Renal cortex interstitium (tissue), 11 donors: ENCODE measurements around the gene LMO7. TPM values are rescaled to one million over a fixed set of nuclear protein-coding genes. Genes with fewer than 3 reads are reported as not detected.

Experiments used
- DNase-seq, 11 donors: peaks; one replicate each; pipeline ENCODE4 v3.0.0-alpha.2; 2013; ENCODE audit warnings: low read depth in 9 of 11, low spot score in 4 of 11; ENCODE audit errors: extremely low read depth in 1 of 11
- polyA plus RNA-seq, 3 donors: library from polyadenylated mRNA; unstranded; fragments of 120-200 nt; gene quantifications; one replicate each; pipeline ENCODE4 v1.2.1, GENCODE V29; 2013; ENCODE audit not compliant: insufficient read length in 3 of 3

The LMO7 gene
- polyA plus RNA-seq, 3 donors: 75.1 to 110 (median 90.1) TPM

GRCh38 chr13:75889427-75889826, 253.3 kb downstream of the LMO7 start:
- no peak for DNase-seq

DNA sequence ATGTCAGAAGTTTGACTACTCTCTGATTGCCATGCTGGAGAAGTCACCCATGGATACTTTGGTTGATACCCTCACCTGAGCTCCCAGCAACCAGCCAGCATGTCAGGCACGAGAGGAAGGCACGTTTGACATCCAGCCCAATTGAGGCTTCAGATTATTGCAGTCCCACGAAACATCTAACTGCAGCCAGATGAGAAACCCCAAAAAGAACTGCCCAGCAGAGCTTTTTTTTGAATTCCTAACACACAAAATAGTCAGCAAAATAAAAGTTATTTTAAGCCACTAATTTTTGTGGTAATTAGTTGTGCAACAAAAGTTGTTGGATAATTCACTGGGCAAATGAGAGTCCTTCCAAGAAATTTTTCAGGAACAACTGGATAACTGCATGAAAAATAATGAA, 259.0 kb downstream of the LMO7 start:
- DNase-seq: no peak

DNA sequence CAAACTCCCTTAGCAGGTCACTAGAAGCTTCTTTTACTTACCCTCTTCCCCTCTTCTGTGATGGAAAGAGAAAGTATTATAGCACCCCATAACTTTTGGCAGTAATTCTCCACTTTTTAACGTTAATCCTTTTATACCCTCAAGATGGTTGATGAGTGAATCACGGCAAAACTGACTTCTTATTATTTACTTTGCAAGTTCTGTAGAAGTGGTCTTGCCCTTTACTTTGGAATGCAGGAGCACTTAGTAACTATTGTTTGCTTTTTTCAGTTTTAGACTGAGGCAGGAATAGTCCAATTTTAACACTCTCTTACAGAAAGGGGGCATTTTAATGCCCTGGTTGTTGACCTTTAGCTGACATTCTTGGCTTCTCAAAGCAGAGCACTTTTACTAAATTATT, 260.1 kb downstream of the LMO7 start:
- DNase-seq: no peak

DNA sequence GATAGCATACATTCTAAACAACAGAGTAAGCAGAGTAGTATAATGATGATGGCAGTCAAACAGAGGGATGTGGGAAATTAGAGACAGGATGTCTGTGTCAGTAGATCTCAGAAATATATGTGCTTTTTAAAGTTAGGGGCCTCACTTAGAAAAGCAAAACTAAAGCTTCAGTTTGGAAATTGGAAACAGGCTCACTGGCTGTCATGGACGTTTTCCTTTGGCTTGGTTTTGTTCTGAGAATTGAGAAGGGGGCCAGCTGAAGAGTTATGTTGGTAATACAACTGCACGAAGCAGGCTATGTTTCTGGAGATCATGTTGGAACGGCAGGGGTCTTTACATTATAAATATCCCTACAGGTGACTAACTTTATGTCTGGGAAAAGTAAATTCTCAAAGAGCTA, 261.3 kb downstream of the LMO7 start:
- DNase-seq: no peak

DNA sequence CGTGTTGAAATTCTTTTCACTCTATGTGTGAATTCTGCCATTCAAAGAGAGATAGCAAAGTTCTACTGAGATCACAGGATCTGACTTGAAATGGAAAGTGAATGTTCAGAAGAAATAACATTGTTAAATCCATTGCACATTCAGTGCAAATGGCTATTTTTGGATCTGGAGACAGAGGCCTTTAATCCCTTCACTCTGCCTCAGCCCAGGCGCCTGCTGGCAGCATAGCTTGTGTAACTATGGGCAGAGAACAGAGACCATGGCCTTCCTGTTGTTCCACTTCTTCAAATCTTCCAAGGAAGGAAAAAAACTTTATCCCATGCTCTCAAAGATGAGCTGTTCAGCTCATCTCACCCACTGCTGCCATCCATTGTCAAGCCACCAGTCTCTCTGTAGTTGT, 265.4 kb downstream of the LMO7 start:
- DNase-seq: no peak

DNA sequence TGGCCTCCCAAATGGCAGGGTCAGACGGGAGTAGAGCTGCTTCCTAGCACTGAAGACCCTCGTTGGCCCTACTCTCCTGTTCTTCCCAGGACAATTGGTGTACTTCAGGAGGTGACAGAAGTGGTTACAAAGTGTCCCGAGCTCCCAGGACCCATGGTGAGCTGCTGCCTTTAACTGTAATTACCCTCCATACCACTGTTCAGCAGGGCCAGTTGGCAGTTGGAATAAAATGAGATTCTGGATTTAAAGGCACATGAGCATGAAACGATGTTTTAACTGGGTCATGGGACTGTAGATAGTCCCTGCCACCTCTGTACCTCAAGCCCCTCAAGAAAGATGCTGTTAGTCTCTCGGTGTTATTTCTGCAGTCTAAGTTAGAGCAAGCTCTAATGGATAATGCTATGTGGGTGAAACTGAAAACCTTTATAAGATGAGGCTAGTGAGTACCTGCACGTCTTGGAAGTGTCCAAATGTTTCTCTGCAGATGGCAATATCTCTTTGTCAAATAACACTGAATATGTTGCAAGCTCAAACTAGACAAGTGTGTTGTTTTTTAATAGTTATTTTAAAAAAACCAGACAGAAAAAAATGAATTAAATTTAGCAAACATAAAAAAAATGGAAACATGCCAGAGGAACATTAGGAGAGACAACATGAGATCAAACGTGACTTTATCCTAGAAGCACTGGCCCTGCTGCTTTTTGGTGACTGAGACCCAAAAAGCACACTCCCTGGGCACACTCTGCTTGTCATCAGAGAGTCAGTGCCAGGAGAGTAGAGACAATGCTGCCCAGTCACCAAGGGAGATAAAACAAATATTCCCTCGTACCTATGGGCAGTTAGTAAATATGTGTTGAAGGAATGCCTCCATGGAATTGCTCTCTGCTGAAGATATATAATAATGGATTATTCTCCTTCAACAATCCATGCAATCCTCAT, 266.3 kb downstream of the LMO7 start:
- DNase-seq: no peak

DNA sequence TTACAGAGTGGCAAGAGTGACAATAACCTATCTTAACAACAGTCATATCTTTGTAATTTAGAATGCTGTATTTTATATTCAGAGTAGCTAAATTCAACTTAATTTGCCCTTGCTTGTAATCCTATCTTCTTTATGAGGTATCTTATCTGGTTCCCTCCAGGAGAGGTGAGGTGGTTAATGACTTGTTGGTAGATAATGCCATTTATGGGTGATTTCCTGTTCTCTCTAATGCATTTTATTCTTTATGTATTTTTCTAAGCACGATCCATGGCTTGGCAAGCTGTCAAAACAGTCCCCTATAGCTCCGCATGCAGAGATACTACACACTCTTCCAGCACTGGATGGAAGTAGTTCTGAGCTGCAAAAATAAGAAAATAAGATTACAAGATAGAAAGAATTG, 267.9 kb downstream of the LMO7 start:
- DNase-seq: no peak

DNA sequence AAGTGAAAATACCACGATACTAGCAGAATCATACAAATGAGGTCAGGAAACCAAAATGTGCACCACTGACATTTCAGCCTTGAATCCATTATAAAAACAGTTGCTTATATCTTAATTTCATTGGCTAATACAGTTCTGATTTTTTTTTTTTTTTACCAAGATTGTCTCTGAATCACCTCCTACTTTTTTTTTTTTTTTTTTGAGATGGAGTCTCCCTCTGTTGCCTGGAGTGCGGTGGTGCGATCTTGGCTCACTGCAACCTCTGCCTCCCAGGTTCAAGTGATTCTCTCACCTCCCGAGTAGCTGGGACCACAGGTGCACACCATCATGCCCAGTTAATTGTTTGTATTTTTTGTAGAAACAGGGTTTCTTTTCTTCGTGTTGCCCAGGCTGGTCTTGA, 270.2 kb downstream of the LMO7 start:
- DNase-seq: no peak

DNA sequence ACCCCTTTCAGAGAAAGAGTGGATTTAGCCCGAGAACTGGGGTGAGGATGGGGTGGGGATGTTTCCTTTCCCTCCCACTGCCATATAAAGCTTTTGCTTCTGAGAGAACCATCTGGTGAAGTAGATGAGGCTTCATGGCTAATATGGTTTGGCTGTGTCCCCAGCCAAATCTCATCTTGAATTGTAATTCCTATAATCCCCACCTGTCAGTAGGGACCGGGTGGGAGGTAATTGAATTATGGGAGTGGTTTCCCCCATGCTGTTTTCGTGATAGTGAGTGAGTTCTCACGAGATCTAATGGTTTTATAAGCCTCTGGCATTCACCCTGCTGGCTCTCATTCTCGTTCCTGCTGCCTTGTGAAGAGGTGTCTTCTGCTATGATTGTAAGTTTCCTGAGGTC, 270.9 kb downstream of the LMO7 start:
- DNase-seq: no peak

GRCh38 chr13:75908141-75908540, 272.0 kb downstream of the LMO7 start:
- peak in 2 of 11 donors; percentile 7 for DNase-seq

Other genes starting within 250 kb of the LMO7 start
- gene TBC1D4, start 154.2 kb upstream of the LMO7 start, polyA plus RNA-seq: 10 to 100 TPM; 45.6 to 59.9 (median 47.5) TPM
- 100 to 1,000 TPM; 205 to 265 (median 255) TPM for gene COMMD6, start 98.5 kb upstream of the LMO7 start, polyA plus RNA-seq
- gene UCHL3, start 86.5 kb upstream of the LMO7 start, polyA plus RNA-seq: 10 to 100 TPM; 30.0 to 38.7 (median 30.1) TPM